Smooth muscle cell (in vitro differentiated cells): Measurements from ENCODE around the gene GUCY2D. TPM values are rescaled to one million over a fixed set of nuclear protein-coding genes. Genes with fewer than 3 reads are reported as not detected.

Experiments used
- DNase-seq: peaks from one replicate; lab custom pipeline; 2025; ENCODE audit not compliant: unreplicated experiment; lab: John Stamatoyannopoulos, UW
- H2AFZ ChIP-seq: fragments of 200-600 bp; sonication (generic); 2 replicates; pipeline ENCODE4 v1.6.0; 2016; ENCODE audit warnings: antibody characterized with exemption, low read depth, mild to moderate bottlenecking
- H3F3A ChIP-seq: fragments of 200-600 bp; sonication (generic); 2 replicates; pipeline ENCODE4 v1.6.0; 2017; ENCODE audit warnings: antibody characterized with exemption, low read depth
- H3K27ac ChIP-seq: fragments of 200-600 bp; sonication (generic); 2 replicates; pipeline ENCODE4 v1.5.1; 2016; ENCODE audit warnings: low read depth, mild to moderate bottlenecking
- H3K27me3 ChIP-seq: fragments of 200-600 bp; sonication (generic); 2 replicates; pipeline ENCODE4 v1.6.1; 2016; ENCODE audit warnings: low read depth, mild to moderate bottlenecking
- H3K36me3 ChIP-seq: fragments of 200-600 bp; sonication (generic); 2 replicates; pipeline ENCODE4 v1.5.1; 2016; ENCODE audit warnings: low read depth
- H3K4me1 ChIP-seq: fragments of 200-600 bp; sonication (generic); 2 replicates; pipeline ENCODE4 v1.5.1; 2016; ENCODE audit warnings: low read depth
- H3K4me2 ChIP-seq: fragments of 200-600 bp; sonication (generic); 2 replicates; pipeline ENCODE4 v1.6.0; 2016; ENCODE audit warnings: mild to moderate bottlenecking
- H3K4me3 ChIP-seq: fragments of 200-600 bp; sonication (generic); 2 replicates; pipeline ENCODE4 v1.5.1; 2016; ENCODE audit warnings: mild to moderate bottlenecking
- H3K79me2 ChIP-seq: fragments of 200-600 bp; sonication (generic); 2 replicates; pipeline ENCODE4 v1.6.0; 2016; ENCODE audit warnings: low read depth, mild to moderate bottlenecking
- H3K9ac ChIP-seq: fragments of 200-600 bp; sonication (generic); 2 replicates; pipeline ENCODE4 v1.6.0; 2016; ENCODE audit warnings: low read depth
- H3K9me3 ChIP-seq: fragments of 200-600 bp; sonication (generic); replicated peaks from 2 replicates; pipeline ENCODE4 v1.5.1; 2016; ENCODE audit warnings: low read depth
- H4K20me1 ChIP-seq: fragments of 200-600 bp; sonication (generic); 2 replicates; pipeline ENCODE4 v1.6.0; 2016; ENCODE audit warnings: low read depth
- CTCF ChIP-seq: fragments of 200-600 bp; sonication (generic); IDR thresholded peaks from 2 replicates; pipeline ENCODE4 v1.5.1; 2017; ENCODE audit warnings: borderline replicate concordance, mild to moderate bottlenecking, antibody characterized with exemption; ENCODE audit not compliant: insufficient read depth, poor library complexity, severe bottlenecking
- WGBS: methylation state at CpG from one replicate; pipeline ENCODE4 v1.1.7; 2016; ENCODE audit warnings: low lambda C conversion rate; 5-methylcytosine and 5-hydroxymethylcytosine counted together
- polyA plus RNA-seq: library from polyadenylated mRNA; unstranded; fragments of >200 nt; fragmentation: Nextera tagmentation; extraction: Ambion mirVana; gene quantifications from 2 replicates; pipeline ENCODE4 v1.2.1, GENCODE V29; 2016
- total RNA-seq: library from RNA; depleted of rRNA; stranded (reverse); fragments of >200 nt; gene quantifications from 2 replicates; pipeline ENCODE4 v1.2.3, GENCODE V29; 2014

The GUCY2D gene
- total and polyA plus RNA-seq, 2 experiments from 2014 or later, result 0.57 TPM; not detected in 1

- no peak overlapping the region for H2AFZ ChIP-seq
- H3K4me3 ChIP-seq, result no peak overlapping the region
- 95% methylated on average over 9 of the region's 9 CpGs for WGBS
- no peak overlapping the region for H3K9ac ChIP-seq
- no peaks in the 10 kb centered on the region for H3K27me3 ChIP-seq
- no peaks in the 10 kb centered on the region for H4K20me1 ChIP-seq
- no peak overlapping the region for H3K4me2 ChIP-seq
- H3K9me3 ChIP-seq, result no peaks in the 10 kb centered on the region
- TF ChIP-seq CTCF, result no peak
- no peaks in the 10 kb centered on the region for H3F3A ChIP-seq
- no peaks in the 10 kb centered on the region for H3K36me3 ChIP-seq
- DNase-seq, result no peak
- no peaks in the 10 kb centered on the region for H3K79me2 ChIP-seq
- no peak overlapping the region for H3K27ac ChIP-seq
- no peaks in the 10 kb centered on the region for H3K4me1 ChIP-seq
Measured at GRCh38 chr17:8025176-8025911, 22.9 kb downstream of the GUCY2D start.

GRCh38 chr17:8029121-8029520 lies 26.7 kb downstream of the GUCY2D start:
- Histone ChIP-seq H3K79me2 (no peaks in the 10 kb centered on the region), H3K4me1 (no peaks in the 10 kb centered on the region), H3K27me3 (no peaks in the 10 kb centered on the region), H3K9me3 (no peaks in the 10 kb centered on the region), H3K4me2 (no peak overlapping the region), H4K20me1 (no peaks in the 10 kb centered on the region), H3K4me3 (no peak overlapping the region), H3F3A (no peaks in the 10 kb centered on the region), H3K36me3 (no peaks in the 10 kb centered on the region), H3K9ac (no peak overlapping the region), H2AFZ (no peak overlapping the region), H3K27ac (no peak overlapping the region)
- DNase-seq, result no peak
- 63% methylated on average over 5 of the region's 5 CpGs for WGBS
- TF ChIP-seq CTCF, result no peak

GRCh38 chr17:8031261-8031661 lies 28.8 kb downstream of the GUCY2D start:
- no peak for DNase-seq
- 90% methylated on average over 6 of the region's 6 CpGs for WGBS

More at GRCh38 chr17:8031261-8031661, 28.8 kb downstream of the GUCY2D start:
- Histone ChIP-seq H3K27me3 (no peaks in the 10 kb centered on the region), H3K9me3 (no peaks in the 10 kb centered on the region), H3F3A (no peaks in the 10 kb centered on the region), H3K4me3 (no peak overlapping the region), H4K20me1 (no peaks in the 10 kb centered on the region), H3K27ac (no peak overlapping the region), H3K79me2 (no peaks in the 10 kb centered on the region), H2AFZ (no peak overlapping the region), H3K4me2 (no peak overlapping the region), H3K36me3 (no peaks in the 10 kb centered on the region), H3K9ac (no peak overlapping the region), H3K4me1 (no peaks in the 10 kb centered on the region)
- no peak for TF ChIP-seq CTCF
